H1 (cell line): ENCODE measurements around the gene SMURF2.

ENCODE experiments used
- ATF2 ChIP-seq: IDR thresholded peaks from 2 replicates; pipeline ENCODE4 v1.6.1; 2012; ENCODE audit warnings: low read length, inconsistent platforms
- CTCF ChIP-seq, 3 experiments: IDR thresholded peaks; 1 replicate in 2 of 3; 2 replicates in 1 of 3; pipeline versions ENCODE4 v1.5.1 to v1.6.1; 2011; ENCODE audit warnings: low read length in 3 of 3, mild to moderate bottlenecking in 3 of 3, inconsistent platforms in 2 of 3, low read depth in 1 of 3, moderate library complexity in 1 of 3; ENCODE audit not compliant: insufficient read depth in 1 of 3; ENCODE audit errors: control extremely low read depth in 1 of 3
- EGR1 ChIP-seq: IDR thresholded peaks from 2 replicates; pipeline ENCODE4 v1.6.1; 2011; ENCODE audit warnings: low read depth, low read length, borderline replicate concordance
- EP300 ChIP-seq, 2 experiments: IDR thresholded peaks; 1 replicate in 1 of 2; 2 replicates in 1 of 2; pipeline ENCODE4 v1.6.1; 2011 to 2012; ENCODE audit warnings: low read depth in 2 of 2, low read length in 2 of 2, mild to moderate bottlenecking in 2 of 2, borderline replicate concordance in 1 of 2, inconsistent platforms in 1 of 2, moderate library complexity in 1 of 2
- EZH2 ChIP-seq: fragments of 200-600 bp; sonication (generic); IDR thresholded peaks from 2 replicates; pipeline ENCODE4 v1.7.1; 2012; ENCODE audit warnings: low read depth, mild to moderate bottlenecking, moderate library complexity, low read length, inconsistent platforms; ENCODE audit not compliant: severe bottlenecking
- MAFK ChIP-seq: IDR thresholded peaks from 2 replicates; pipeline ENCODE4 v1.6.1; 2012; ENCODE audit warnings: low read depth, mild to moderate bottlenecking, improper control_type of control experiment, low read length
- POLR2A ChIP-seq, 2 experiments: IDR thresholded peaks; 1 replicate in 1 of 2; 2 replicates in 1 of 2; pipeline ENCODE4 v1.6.1; 2011; ENCODE audit warnings: low read depth in 2 of 2, low read length in 2 of 2, mild to moderate bottlenecking in 2 of 2; ENCODE audit errors: control extremely low read depth in 1 of 2
- SP1 ChIP-seq: IDR thresholded peaks from 2 replicates; pipeline ENCODE4 v1.6.1; 2011; ENCODE audit warnings: low read depth, low read length
- TAF1 ChIP-seq: IDR thresholded peaks from 2 replicates; pipeline ENCODE4 v1.6.1; 2011; ENCODE audit warnings: mild to moderate bottlenecking, low read depth, low read length

- no peak for TF ChIP-seq CTCF (IDR thresholded peaks at IDR 0.05; ENCODE audit: control extremely low read depth in 1 of 3, insufficient read depth in 1 of 3, low read depth in 1 of 3, low read length in 3 of 3)
- TF ChIP-seq EZH2: no peak
- no peak for TF ChIP-seq ATF2
- TF ChIP-seq EGR1: no peak
- TF ChIP-seq POLR2A (IDR thresholded peaks at IDR 0.05; ENCODE audit: control extremely low read depth in 1 of 2, low read depth in 2 of 2, low read length in 2 of 2): no peak
- TF ChIP-seq TAF1: no peak
- no peak for TF ChIP-seq SP1
- TF ChIP-seq EP300 (IDR thresholded peaks at IDR 0.05; ENCODE audit: borderline replicate concordance in 1 of 2, low read depth in 2 of 2, low read length in 2 of 2): no peak
- no peak for TF ChIP-seq MAFK
Measured at GRCh38 chr17:64702815-64703214, 40.7 kb upstream of the SMURF2 start.
